Activated CD8-positive, alpha-beta memory T cell treated with anti-CD3 and anti-CD28 coated beads, Interleukin-2, amount 50 U/mL, for 48 hours (primary cell): ENCODE data around the gene PGLYRP4.

Experiments
- DNase-seq: peaks from one replicate; pipeline ENCODE4 v3.0.0-alpha.2; 2020

Gene PGLYRP4

GRCh38 chr1:153348511-153349362 lies at the start of gene PGLYRP4:
Gene PGLYRP4, minus strand, starts transcription at chr1:153348841. Its CDS starts 909 bp downstream, at chr1:153347932.
- no peak for DNase-seq

GRCh38 chr1:153397924-153398651 lies 49.4 kb upstream of the PGLYRP4 start:
- no peak for DNase-seq

DNA sequence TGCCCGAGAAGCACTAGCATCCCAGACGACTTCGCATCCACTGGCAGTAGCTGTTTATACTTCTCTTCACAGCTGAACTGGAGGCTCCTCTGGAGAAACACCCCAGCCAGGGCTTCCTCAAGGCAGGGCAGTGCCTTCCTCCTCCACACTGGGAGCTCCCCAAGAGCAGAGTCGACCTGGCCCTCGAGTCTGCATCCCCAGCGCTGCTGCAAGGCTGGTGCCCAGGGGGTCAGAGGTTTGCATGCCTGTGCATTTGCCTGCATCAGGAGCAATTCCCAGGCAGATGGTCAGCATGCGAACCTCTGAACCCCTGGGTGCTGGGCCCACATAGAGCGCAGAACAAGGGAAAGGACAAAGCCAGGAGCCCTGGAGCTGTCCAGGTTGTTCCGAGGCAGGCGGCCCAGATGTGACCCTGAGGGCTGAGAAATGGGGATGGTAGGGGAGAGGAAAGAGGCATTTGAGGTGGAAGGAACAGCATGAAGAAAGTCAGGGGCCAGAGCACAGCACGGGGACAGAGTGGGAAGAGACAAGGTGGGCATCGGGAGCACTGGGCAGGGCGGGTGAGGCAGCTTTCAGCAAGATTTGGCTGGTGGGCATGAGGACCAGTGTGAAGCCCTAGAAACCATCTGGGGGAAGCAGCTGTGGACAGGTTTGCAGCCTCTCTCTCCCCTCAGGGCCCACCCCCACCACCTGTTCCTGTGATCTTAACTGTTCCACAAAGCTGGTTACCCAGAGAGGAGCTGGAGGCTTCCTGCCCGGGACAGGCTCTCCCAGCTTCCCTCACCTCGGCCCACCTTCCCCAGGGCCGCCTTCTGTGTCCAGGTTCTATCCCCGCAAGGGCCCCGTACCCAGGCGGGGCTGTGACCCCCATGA lies 48.6 kb upstream of the PGLYRP4 start:
- no peak for DNase-seq

GRCh38 chr1:153396461-153396860 lies 47.8 kb upstream of the PGLYRP4 start:
- no peak for DNase-seq

DNA sequence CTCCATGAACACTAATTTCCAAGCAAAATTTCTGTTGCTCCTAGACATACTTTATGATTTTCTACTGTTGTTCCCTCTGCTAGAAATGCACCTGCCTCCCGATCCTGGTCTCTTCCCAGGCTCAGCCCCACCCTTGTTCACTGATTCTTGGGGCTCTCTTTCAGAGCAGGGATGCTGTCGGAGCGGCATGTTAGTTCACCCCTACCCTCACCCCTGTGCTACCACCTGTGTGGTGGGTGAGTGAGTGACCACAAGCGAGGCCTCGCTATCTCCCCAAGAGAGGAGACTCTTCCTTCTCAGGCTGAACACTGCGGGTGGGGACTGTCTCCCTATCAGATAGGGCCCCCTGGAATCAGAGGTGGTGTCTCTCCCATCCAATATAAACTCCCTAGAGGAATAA lies 47.1 kb upstream of the PGLYRP4 start:
- DNase-seq: no peak

DNA sequence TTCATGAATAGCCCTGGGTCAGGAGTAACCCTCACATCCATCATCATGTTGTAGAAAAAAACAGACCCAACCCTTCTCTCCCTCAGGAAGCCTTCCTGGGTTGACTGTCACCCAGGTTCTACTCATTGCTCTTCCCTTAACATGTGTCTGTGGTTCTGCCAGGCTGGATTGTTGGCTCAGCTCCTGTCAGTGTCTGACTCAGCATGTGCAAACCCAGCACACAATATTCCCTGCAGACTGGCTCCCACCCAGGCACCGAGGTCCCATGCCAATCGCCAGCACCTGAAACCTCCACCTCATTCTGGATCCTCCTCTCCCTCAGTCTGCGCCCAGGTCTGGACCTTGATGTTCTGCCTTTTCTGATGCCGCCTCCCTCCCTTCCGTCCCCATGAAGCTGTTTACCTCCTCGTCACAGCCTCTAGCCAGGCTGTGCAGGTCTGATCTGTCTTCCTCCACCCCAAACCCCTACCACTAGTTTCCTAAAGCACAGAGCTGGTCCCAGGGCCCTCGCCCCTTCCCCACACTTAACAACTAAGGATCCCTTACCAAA lies 46.6 kb upstream of the PGLYRP4 start:
- DNase-seq: no peak

DNA sequence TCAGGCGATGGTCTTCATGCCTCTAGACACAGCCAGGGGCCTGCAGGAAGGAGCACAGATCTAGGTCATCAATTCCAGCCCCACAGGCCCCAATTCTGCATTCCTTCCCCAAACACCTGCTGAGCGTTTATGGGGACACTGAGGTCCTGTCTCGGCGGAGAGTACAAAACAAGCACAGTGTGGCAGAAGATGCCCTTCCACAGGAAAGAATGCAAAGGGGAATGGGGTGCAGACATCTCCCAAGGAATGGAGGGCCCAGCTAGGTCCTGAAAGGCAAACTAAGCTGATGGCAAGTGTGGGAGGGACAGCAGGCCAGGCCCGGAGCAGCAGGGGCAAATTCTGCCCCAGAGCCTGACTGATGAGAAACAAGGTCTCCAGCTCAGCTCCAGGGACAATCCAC lies 45.8 kb upstream of the PGLYRP4 start:
- no peak for DNase-seq

DNA sequence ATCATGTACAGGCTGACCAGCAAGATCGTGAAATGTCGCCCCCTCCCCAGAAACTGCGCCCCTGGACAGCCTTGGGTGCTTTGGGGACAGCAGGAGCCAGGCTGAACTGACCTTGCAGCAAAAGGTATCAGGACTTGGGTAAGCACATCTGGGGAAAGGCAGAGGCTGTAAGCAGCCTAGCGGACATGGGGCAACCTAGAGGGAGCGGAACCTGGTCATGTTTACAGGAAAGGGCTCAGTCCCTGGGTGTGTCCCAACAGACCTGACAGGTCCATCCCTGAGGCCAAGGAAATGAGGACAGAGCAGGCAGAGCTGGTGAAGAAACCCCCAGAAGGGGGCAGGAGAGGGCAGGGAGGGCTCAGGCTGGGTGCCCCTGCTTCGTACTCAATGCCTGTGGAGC lies 45.3 kb upstream of the PGLYRP4 start:
- no peak for DNase-seq

GRCh38 chr1:153392822-153393221 lies 44.2 kb upstream of the PGLYRP4 start:
- DNase-seq: no peak

GRCh38 chr1:153392258-153392657 lies 43.6 kb upstream of the PGLYRP4 start:
- DNase-seq: no peak

DNA sequence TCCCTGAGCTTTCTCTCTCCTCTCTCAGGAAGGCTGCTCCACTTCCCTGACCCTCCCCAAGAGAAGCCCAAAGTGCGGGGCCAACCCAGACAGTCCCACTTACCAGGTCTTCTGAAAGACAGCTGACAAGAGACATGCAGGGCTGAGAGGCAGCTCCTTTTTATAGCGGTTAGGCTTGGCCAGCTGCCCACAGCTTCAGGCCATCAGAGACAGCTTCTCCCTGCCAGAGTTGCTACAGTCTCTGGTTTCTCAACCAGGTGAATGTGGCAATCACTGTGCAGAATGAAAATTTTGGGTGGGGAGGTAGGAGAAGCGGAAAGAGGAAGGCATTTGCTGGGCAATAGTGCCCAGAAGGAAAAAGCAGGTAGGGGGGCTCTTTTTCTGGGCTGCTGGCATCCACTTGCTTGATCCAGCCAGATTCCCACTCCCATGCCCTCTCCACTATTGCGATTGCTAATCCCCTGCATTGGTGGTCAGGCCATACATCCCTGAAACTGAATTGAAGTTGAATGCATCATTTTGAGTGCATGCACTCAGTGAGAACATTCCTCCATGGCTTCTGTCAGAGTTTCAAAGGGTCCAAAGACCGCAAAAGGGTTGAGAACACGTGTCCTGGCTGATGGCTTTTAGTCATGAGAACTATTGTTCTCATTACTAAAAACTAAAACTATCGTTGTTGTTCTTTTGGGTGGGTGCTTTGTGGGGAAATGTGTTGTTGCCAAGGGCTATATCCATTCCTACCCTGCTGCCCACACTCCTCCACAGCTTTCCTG lies 42.5 kb upstream of the PGLYRP4 start, which contains the start of gene S100A8:
S100A8 (minus strand) TSS at position 136 of the 773 bp plus-strand sequence. CDS start 538 bp downstream, outside the sequence.
- DNase-seq: no peak

- DNase-seq: no peak
Observed at GRCh38 chr1:153389973-153390879, 41.6 kb upstream of the PGLYRP4 start.

DNA sequence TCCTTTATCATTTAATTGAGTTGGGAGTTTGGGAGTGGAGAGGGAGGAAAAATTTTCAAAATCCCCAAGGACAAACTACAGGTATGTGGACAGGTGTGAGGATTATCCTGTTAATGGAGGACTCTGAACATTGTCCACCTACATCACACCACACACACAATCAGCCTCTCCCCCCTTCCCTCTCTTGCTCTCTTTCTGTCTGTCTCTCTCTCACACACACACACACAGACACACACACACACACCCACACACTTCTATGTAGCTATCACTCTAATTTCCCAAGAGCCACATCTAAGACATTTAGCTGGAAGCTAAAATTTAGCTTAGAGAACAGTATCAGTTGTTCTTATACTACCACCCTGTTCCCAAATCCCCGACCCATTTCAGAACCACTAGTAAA lies 40.8 kb upstream of the PGLYRP4 start:
- no peak for DNase-seq

GRCh38 chr1:153387785-153388184 lies 39.1 kb upstream of the PGLYRP4 start:
- no peak for DNase-seq

DNA sequence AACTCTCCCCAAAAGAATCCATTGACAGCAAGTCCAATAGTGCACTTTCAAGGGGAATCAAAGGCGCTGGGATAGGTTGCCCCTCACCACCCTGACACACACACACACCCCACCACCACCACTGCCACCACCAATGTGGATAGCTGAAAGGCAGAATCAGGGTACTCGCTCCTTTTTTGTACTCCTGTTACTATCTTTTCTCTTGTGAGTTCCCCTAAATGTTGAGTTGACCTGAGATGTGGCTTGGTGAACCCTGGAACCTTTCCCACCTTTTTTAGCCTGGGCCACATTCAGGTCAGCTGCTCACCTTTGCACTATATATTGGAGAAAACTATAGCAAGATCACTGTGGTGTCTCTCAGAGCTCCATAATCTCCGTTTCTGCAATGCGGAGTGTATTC lies 38.4 kb upstream of the PGLYRP4 start:
- DNase-seq: no peak

- DNase-seq: no peak
Observed at GRCh38 chr1:153386500-153386901, 37.9 kb upstream of the PGLYRP4 start.

DNA sequence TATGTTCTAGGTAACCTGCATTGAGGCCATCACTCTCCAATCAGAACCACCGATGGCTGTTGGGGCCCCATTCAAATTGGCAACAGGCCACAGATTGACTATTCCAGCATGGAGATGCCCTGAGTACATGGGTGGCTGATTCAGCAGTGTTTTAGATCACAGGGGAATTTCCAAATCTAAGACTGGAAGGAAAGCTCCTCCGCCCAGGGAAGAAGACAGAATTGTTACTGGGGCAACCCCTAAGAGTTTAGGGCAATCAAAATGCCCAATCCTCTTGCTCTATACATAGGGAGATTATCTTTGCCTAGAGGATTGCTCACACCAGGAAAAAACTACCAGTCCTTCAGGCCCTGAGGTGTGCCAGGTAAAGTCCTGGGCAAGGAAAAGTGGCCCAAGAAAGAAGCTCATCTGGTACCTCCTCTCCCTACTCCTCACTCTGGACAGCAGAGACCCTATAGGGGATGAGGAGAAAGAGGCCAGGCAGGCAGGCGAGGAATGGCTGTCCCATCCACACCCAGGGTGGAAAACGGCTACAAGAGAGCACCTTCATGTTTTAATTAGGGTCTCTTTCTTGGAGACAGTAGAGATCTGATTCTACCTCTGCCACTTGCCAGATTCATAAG lies 36.4 kb upstream of the PGLYRP4 start:
- no peak for DNase-seq

GRCh38 chr1:153380711-153381110 lies 32.1 kb upstream of the PGLYRP4 start:
- DNase-seq: peak; percentile 34

DNA sequence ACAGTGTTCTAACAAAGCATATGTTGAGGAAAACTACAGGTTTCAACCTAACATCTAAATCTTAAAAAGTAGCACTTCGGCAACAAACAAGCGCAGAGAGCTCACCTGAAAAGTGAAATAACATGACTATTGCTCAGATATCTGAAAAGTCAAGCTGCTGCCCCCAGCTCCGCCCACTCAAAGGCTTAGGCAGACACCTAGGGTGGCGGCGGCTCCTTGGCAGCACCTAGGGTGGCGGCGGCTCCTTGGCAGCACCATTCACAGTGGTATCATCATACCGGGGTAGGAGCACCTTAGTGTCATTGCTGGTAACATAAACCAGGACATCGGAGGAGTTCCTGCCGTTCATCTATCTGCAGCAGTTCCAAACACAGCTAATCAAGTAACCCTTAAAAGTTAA lies 30.9 kb upstream of the PGLYRP4 start:
- no peak for DNase-seq

DNA sequence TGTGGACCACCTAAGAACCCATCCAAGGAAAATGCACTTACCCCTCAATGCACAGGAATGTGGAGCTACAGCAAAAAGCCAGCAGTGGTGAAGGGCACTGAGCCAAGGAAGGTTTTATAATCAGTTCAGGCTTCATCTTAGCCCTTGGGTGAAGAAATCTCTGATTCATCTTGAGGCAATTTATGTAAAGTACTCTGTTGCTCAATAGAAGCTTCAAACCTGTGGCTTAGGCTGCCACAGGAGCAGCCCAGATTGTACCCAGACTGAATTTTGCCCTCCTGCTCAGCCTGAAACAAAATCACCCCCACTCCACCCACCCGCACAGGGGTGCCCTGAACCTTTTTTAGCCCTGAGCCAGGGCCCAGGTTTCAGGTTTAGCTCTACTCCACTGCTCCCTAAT lies 26.9 kb upstream of the PGLYRP4 start, which contains the start of gene S100A12:
S100A12 (minus strand) TSS at position 111 of the 400 bp plus-strand sequence. CDS start 1,029 bp downstream, outside the sequence.
- DNase-seq: no peak
